IMR-90 (cell line): Measurements from ENCODE around the gene RBBP8.

Experiments
- MAFK ChIP-seq: IDR thresholded peaks from 2 replicates; pipeline ENCODE4 v1.6.1; 2012; ENCODE audit warnings: low read depth, low read length, improper control_type of control experiment
- POLR2A ChIP-seq: IDR thresholded peaks from 2 replicates; pipeline ENCODE4 v1.6.1; 2012; ENCODE audit warnings: mild to moderate bottlenecking, low read depth, low read length
- RAD21 ChIP-seq: IDR thresholded peaks from 2 replicates; pipeline ENCODE4 v1.6.1; 2012; ENCODE audit warnings: low read length, improper control_type of control experiment
- RCOR1 ChIP-seq: IDR thresholded peaks from 2 replicates; pipeline ENCODE4 v1.6.1; 2012; ENCODE audit warnings: mild to moderate bottlenecking, low read length, improper control_type of control experiment; ENCODE audit not compliant: insufficient replicate concordance
- SMC3 ChIP-seq: fragments of 150-350 bp; IDR thresholded peaks from 2 replicates; pipeline ENCODE4 v1.6.1; 2016; ENCODE audit warnings: low read depth, mild to moderate bottlenecking, antibody characterized with exemption, low read length, moderate library complexity
- TF ChIP-seq, protein P1 (sequence below): conservative IDR thresholded peaks from 2 replicates; pipeline ENCODE4 v1.5.1; 2012; ENCODE audit warnings: mild to moderate bottlenecking, low read depth, low read length, improper control_type of control experiment

- TF ChIP-seq, protein P1, sequence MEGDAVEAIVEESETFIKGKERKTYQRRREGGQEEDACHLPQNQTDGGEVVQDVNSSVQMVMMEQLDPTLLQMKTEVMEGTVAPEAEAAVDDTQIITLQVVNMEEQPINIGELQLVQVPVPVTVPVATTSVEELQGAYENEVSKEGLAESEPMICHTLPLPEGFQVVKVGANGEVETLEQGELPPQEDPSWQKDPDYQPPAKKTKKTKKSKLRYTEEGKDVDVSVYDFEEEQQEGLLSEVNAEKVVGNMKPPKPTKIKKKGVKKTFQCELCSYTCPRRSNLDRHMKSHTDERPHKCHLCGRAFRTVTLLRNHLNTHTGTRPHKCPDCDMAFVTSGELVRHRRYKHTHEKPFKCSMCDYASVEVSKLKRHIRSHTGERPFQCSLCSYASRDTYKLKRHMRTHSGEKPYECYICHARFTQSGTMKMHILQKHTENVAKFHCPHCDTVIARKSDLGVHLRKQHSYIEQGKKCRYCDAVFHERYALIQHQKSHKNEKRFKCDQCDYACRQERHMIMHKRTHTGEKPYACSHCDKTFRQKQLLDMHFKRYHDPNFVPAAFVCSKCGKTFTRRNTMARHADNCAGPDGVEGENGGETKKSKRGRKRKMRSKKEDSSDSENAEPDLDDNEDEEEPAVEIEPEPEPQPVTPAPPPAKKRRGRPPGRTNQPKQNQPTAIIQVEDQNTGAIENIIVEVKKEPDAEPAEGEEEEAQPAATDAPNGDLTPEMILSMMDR, result no peak
- TF ChIP-seq RAD21, result no peak
- no peak for TF ChIP-seq POLR2A
- TF ChIP-seq MAFK, result no peak
- TF ChIP-seq SMC3, result no peak
- no peak for TF ChIP-seq RCOR1
Measured at GRCh38 chr18:23063502-23063901, 130.4 kb downstream of the RBBP8 start.
